ENCODE measurements around the gene FNDC3B. TPM values are rescaled to one million over a fixed set of nuclear protein-coding genes. Genes with fewer than 3 reads are reported as not detected.
"Not testable (repeated sequence)": the region's sequence is repeated elsewhere in the genome, so short reads cannot be mapped to it uniquely, and the experiment has no call there.

Gene FNDC3B
- total RNA-seq, 1 donor from 2014 or later: 103 TPM

- DNase-seq (ENCODE audit: low spot score): no peak
These were observed 7.4 kb upstream of the FNDC3B start for GRCh38 chr3:172031996-172032395.

- DNase-seq (ENCODE audit: low spot score): no peak
These were observed 6.0 kb upstream of the FNDC3B start for GRCh38 chr3:172033396-172033795.

GRCh38 chr3:172034786-172035685, 4.3 kb upstream of the FNDC3B start:
- DNase-seq (ENCODE audit: low spot score): peak; percentile 16

- DNase-seq (ENCODE audit: low spot score): no peak
These were observed 2.7 kb upstream of the FNDC3B start for GRCh38 chr3:172036541-172037215.

GRCh38 chr3:172038798-172039435, 461 bp upstream of the FNDC3B start:
- no peak for DNase-seq (ENCODE audit: low spot score)

- peak; percentile 72 for DNase-seq (ENCODE audit: low spot score)
These were observed 951 bp downstream of the FNDC3B start for GRCh38 chr3:172040078-172040980.

- DNase-seq (ENCODE audit: low spot score): no peak
These were observed 1.9 kb downstream of the FNDC3B start for GRCh38 chr3:172040981-172041963.

- no peak for DNase-seq (ENCODE audit: low spot score)
These were observed 2.8 kb downstream of the FNDC3B start for GRCh38 chr3:172042136-172042662.

- DNase-seq (ENCODE audit: low spot score): not testable (repeated sequence)
These were observed 3.3 kb downstream of the FNDC3B start for GRCh38 chr3:172042663-172043179.

GRCh38 chr3:172043233-172043632, 3.9 kb downstream of the FNDC3B start:
- DNase-seq (ENCODE audit: low spot score): no peak

- DNase-seq (ENCODE audit: low spot score): no peak
These were observed 4.4 kb downstream of the FNDC3B start for GRCh38 chr3:172043766-172044165.

- no peak for DNase-seq (ENCODE audit: low spot score)
These were observed 5.6 kb downstream of the FNDC3B start for GRCh38 chr3:172044833-172045585.

GRCh38 chr3:172046268-172046915, 7.0 kb downstream of the FNDC3B start:
- DNase-seq (ENCODE audit: low spot score): no peak

GRCh38 chr3:172047567-172048115, 8.3 kb downstream of the FNDC3B start:
- no peak for DNase-seq (ENCODE audit: low spot score)

- no peak for DNase-seq (ENCODE audit: low spot score)
These were observed 9.2 kb downstream of the FNDC3B start for GRCh38 chr3:172048599-172048998.

- DNase-seq (ENCODE audit: low spot score): no peak
These were observed 12.1 kb downstream of the FNDC3B start for GRCh38 chr3:172051310-172051956.

- no peak for DNase-seq (ENCODE audit: low spot score)
These were observed 12.6 kb downstream of the FNDC3B start for GRCh38 chr3:172051957-172052354.

GRCh38 chr3:172052405-172052804, 13.0 kb downstream of the FNDC3B start:
- no peak for DNase-seq (ENCODE audit: low spot score)

Data from mucosa of gallbladder (tissue), 1 donor.